Suprapubic skin (tissue), 4 donors: ENCODE results near the gene DENND6B. TPM values are rescaled to one million over a fixed set of nuclear protein-coding genes. Genes with fewer than 3 reads are reported as not detected.

Experiments
- DNase-seq, 2 donors: peaks; one replicate each; pipeline ENCODE4 v3.0.0-alpha.2; 2019; ENCODE audit warnings: low spot score in 2 of 2
- H3K27ac ChIP-seq: fragments of 200-600 bp; sonication (generic); one replicate; pipeline ENCODE4 v1.5.1; 2019
- H3K27me3 ChIP-seq: fragments of 200-600 bp; sonication (generic); one replicate; pipeline ENCODE4 v1.5.1; 2019
- H3K36me3 ChIP-seq: fragments of 200-600 bp; sonication (generic); one replicate; pipeline ENCODE4 v1.5.1; 2019
- H3K4me1 ChIP-seq: fragments of 200-600 bp; sonication (generic); one replicate; pipeline ENCODE4 v1.5.1; 2019
- H3K4me3 ChIP-seq: fragments of 200-600 bp; sonication (generic); one replicate; pipeline ENCODE4 v1.5.1; 2019; ENCODE audit warnings: mild to moderate bottlenecking
- H3K9me3 ChIP-seq: fragments of 200-600 bp; sonication (generic); one replicate; pipeline ENCODE4 v1.5.1; 2019
- CTCF ChIP-seq, 2 donors: fragments of 200-600 bp in 1 of 2; fragments of 450-650 bp in 1 of 2; sonication (generic) in 1 of 2; IDR thresholded peaks; one replicate each; pipeline ENCODE4 v1.5.1; 2016 to 2019; ENCODE audit warnings: antibody characterized with exemption in 2 of 2, mild to moderate bottlenecking in 1 of 2, moderate library complexity in 1 of 2
- EP300 ChIP-seq: sonication (generic); formaldehyde crosslinking; IDR thresholded peaks from one replicate; pipeline ENCODE4 v1.6.1; 2017; ENCODE audit warnings: antibody characterized with exemption
- POLR2A ChIP-seq, 2 donors: fragments of 450-650 bp; IDR thresholded peaks; one replicate each; pipeline ENCODE4 v1.6.1; 2017; ENCODE audit warnings: antibody characterized with exemption in 2 of 2, mild to moderate bottlenecking in 2 of 2, moderate library complexity in 2 of 2
- POLR2AphosphoS5 ChIP-seq, 3 donors: sonication (generic); formaldehyde crosslinking; IDR thresholded peaks; one replicate each; pipeline ENCODE4 v1.6.1; 2017; ENCODE audit warnings: antibody characterized with exemption in 3 of 3
- WGBS: methylation state at CpG from one replicate; pipeline ENCODE4 v1.1.5; 2018; 5-methylcytosine and 5-hydroxymethylcytosine counted together
- total RNA-seq, 4 donors: library from RNA; depleted of rRNA; stranded (reverse); fragments of >200 nt; gene quantifications; one replicate each; pipeline ENCODE4 v1.1.0, GENCODE V29; 2016

The DENND6B gene
- total RNA-seq, 4 donors from 2014 or later = 3.3 to 5.4 (median 3.4) TPM

DNA sequence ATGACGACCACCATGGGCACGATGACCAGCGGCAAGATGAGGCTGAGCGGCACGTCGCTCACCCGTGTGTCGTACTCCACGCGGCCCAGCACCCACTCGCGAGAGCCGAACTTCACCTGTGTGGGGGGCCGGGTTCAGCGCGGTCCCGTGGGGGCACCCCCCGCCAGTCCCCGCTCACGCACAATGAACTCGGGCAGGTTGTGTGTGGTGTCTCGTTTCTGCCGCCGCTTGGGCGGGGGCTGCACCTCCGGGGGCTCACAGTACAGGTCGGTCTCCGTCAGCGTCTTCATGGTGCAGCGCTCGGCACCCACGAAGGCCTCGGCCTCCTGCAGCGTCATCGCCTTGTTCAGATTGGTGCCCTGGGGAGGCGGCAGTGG is 45.4 kb downstream of the DENND6B start:
- Histone ChIP-seq H3K4me3 (no peak overlapping the region), H3K36me3 (peaks cover 93% of the 10 kb centered on the region), H3K27ac (no peak overlapping the region), H3K9me3 (no peaks in the 10 kb centered on the region), H3K4me1 (peaks cover 15% of the 10 kb centered on the region), H3K27me3 (no peaks in the 10 kb centered on the region)
- WGBS = 90% methylated on average over 27 of the region's 36 CpGs
- TF ChIP-seq CTCF (IDR thresholded peaks at IDR 0.05) = no peak
- TF ChIP-seq POLR2A (IDR thresholded peaks at IDR 0.05) = no peak
- no peak for TF ChIP-seq EP300
- no peak for TF ChIP-seq POLR2AphosphoS5 (IDR thresholded peaks at IDR 0.05)
- no peak for DNase-seq

- no peaks in the 10 kb centered on the region for H3K27me3 ChIP-seq
- H3K4me3 ChIP-seq = no peak overlapping the region
- TF ChIP-seq EP300 (no peak), POLR2AphosphoS5 (IDR thresholded peaks at IDR 0.05) (no peak), CTCF (IDR thresholded peaks at IDR 0.05) (no peak), POLR2A (IDR thresholded peaks at IDR 0.05) (no peak)
- no peaks in the 10 kb centered on the region for H3K9me3 ChIP-seq
- H3K36me3 ChIP-seq = peaks cover 93% of the 10 kb centered on the region
- peaks cover 15% of the 10 kb centered on the region for H3K4me1 ChIP-seq
- no peak overlapping the region for H3K27ac ChIP-seq
- no peak for DNase-seq
- 94% methylated on average over 41 of the region's 47 CpGs for WGBS
Measured at GRCh38 chr22:50280708-50281383, 46.0 kb downstream of the DENND6B start.

GRCh38 chr22:50280022-50280707 is 46.6 kb downstream of the DENND6B start:
- Histone ChIP-seq H3K4me3 (no peak overlapping the region), H3K36me3 (peaks cover 96% of the 10 kb centered on the region)

DNA sequence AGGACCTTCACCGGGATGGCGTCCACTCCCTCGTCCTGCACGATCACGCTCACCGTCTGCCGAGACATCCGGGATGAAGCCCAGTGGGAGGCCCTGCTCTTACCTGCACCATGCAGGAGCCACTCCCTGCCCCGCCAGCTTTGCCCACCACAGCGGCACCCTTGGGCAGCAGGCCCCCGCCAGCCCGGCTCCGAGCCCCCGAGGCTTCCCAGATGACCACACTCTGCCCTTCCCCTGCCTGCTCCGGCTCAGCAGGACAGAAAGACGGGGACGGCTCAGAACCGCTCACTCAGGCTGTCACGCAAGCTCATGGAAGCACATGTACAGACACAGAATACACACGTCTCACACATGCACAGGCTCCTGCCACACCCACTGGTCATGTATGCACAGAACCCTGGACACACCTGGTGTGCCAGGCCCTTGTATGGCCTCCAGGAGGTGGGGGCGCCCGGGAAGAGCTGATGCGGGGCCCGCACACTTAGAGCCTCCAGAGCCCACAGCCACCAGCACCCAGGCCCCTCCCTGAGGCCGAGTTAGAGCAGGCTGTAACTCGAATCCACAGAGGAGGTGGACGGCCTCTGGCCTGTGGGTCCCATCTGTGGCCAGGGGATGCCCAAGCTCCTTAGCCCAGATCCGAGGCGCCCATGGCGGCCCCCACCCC is 47.7 kb downstream of the DENND6B start:
- Histone ChIP-seq H3K4me3 (no peak overlapping the region), H3K4me1 (peaks cover 24% of the 10 kb centered on the region), H3K36me3 (peaks cover 93% of the 10 kb centered on the region), H3K27me3 (no peaks in the 10 kb centered on the region), H3K9me3 (no peaks in the 10 kb centered on the region), H3K27ac (no peak overlapping the region)
- no peak for DNase-seq
- 88% methylated on average over 21 of the region's 30 CpGs for WGBS
- TF ChIP-seq POLR2A (IDR thresholded peaks at IDR 0.05) (no peak), POLR2AphosphoS5 (IDR thresholded peaks at IDR 0.05) (no peak), EP300 (no peak), CTCF (IDR thresholded peaks at IDR 0.05) (no peak)

More at GRCh38 chr22:50280022-50280707, 46.6 kb downstream of the DENND6B start:
- H3K27me3 ChIP-seq = no peaks in the 10 kb centered on the region
- 87% methylated on average over 25 of the region's 38 CpGs for WGBS
- H3K9me3 ChIP-seq = no peaks in the 10 kb centered on the region
- no peak overlapping the region for H3K27ac ChIP-seq
- no peak for TF ChIP-seq EP300
- TF ChIP-seq CTCF (IDR thresholded peaks at IDR 0.05) = no peak
- TF ChIP-seq POLR2AphosphoS5 (IDR thresholded peaks at IDR 0.05) = no peak
- no peak for TF ChIP-seq POLR2A (IDR thresholded peaks at IDR 0.05)
- DNase-seq = no peak
- H3K4me1 ChIP-seq = peaks cover 16% of the 10 kb centered on the region

GRCh38 chr22:50278461-50278860 is 48.4 kb downstream of the DENND6B start:
- Histone ChIP-seq H3K9me3 (no peaks in the 10 kb centered on the region), H3K36me3 (peaks cover 87% of the 10 kb centered on the region), H3K4me1 (peaks cover 24% of the 10 kb centered on the region), H3K27me3 (no peaks in the 10 kb centered on the region), H3K27ac (no peak overlapping the region), H3K4me3 (no peak overlapping the region)
- WGBS = 67% methylated on average over 1 of the region's 21 CpGs
- no peak for DNase-seq
- no peak for TF ChIP-seq POLR2A (IDR thresholded peaks at IDR 0.05)
- no peak for TF ChIP-seq POLR2AphosphoS5 (IDR thresholded peaks at IDR 0.05)
- no peak for TF ChIP-seq CTCF (IDR thresholded peaks at IDR 0.05)
- TF ChIP-seq EP300 = no peak
